ENCODE measurements around the gene YKT6. TPM values are rescaled to one million over a fixed set of nuclear protein-coding genes. Genes with fewer than 3 reads are reported as not detected.

YKT6 gene
- total and polyA plus RNA-seq, 2 of the 8 experiments (the other 6 are each of a cell fraction or from before 2014, with no cell fraction given): 75.3 to 103 TPM

GRCh38 chr7:44217223-44217714, 16.5 kb downstream of the YKT6 start (continued):
- TF ChIP-seq CHD7 (IDR thresholded peaks at IDR 0.05; ENCODE audit: insufficient replicate concordance, low read length) (no peak), SAP30 (IDR thresholded peaks at IDR 0.05; ENCODE audit: insufficient read depth, insufficient replicate concordance, low read length) (no peak), ZNF274 (IDR thresholded peaks at IDR 0.05; ENCODE audit: borderline replicate concordance, extremely low read depth, low read length) (no peak), CHD2 (IDR thresholded peaks at IDR 0.05; ENCODE audit: low read length) (no peak)

All from H1 (cell line).